OCI-LY7 (cell line): Measurements from ENCODE around the gene TTBK1. TPM values are rescaled to one million over a fixed set of nuclear protein-coding genes. Genes with fewer than 3 reads are reported as not detected.

Experiments
- BruUV-seq: library from RNA; stranded (reverse); fragments of 400-500 nt; replicated peaks from 2 replicates; lab custom pipeline; 2021; lab: Mats Ljungman, UMichigan
- CTCF ChIA-PET: fragments of 300-600 bp; sonication (Branson Sonifier 250); formaldehyde crosslinking; loops from one replicate; lab custom pipeline; 2022; ENCODE audit warnings: antibody characterized with exemption; ENCODE audit not compliant: unreplicated experiment; lab: Charles Lee
- POLR2A ChIA-PET: fragments of 300-600 bp; sonication (Branson Sonifier 250); formaldehyde crosslinking; loops from one replicate; lab custom pipeline; 2022; ENCODE audit warnings: antibody characterized with exemption; lab: Charles Lee
- DNase-seq: peaks from one replicate; pipeline ENCODE4 v3.0.0-alpha.2; 2015; ENCODE audit warnings: low spot score
- H2AFZ ChIP-seq: fragments of 200-600 bp; sonication (generic), shearing (Covaris generic); 2 replicates; pipeline ENCODE4 v1.6.1; 2014; ENCODE audit warnings: mild to moderate bottlenecking, antibody characterized with exemption, low read length, moderate library complexity
- H3K27ac ChIP-seq: fragments of 200-600 bp; sonication (generic); 2 replicates; pipeline ENCODE4 v1.5.1; 2014; ENCODE audit warnings: mixed run types, low read depth, mild to moderate bottlenecking, moderate library complexity, low read length, inconsistent platforms; ENCODE audit not compliant: poor library complexity, severe bottlenecking
- H3K36me3 ChIP-seq: fragments of 200-600 bp; sonication (generic); 2 replicates; pipeline ENCODE4 v1.6.1; 2014; ENCODE audit warnings: mild to moderate bottlenecking, antibody characterized with exemption, low read length, moderate library complexity, mixed read lengths; ENCODE audit not compliant: insufficient read depth
- H3K4me1 ChIP-seq: fragments of 200-600 bp; sonication (generic); 2 replicates; pipeline ENCODE4 v1.5.1; 2014; ENCODE audit warnings: mild to moderate bottlenecking, low read length; ENCODE audit not compliant: insufficient read depth, poor library complexity, severe bottlenecking
- H3K4me2 ChIP-seq: fragments of 200-600 bp; sonication (generic); 2 replicates; pipeline ENCODE4 v1.6.1; 2014; ENCODE audit warnings: mild to moderate bottlenecking, low read length
- H3K4me3 ChIP-seq: fragments of 200-600 bp; sonication (generic); 2 replicates; pipeline ENCODE4 v1.5.1; 2014; ENCODE audit warnings: mild to moderate bottlenecking, low read depth, low read length; ENCODE audit not compliant: poor library complexity, severe bottlenecking
- H3K79me2 ChIP-seq: fragments of 200-600 bp; sonication (generic); 2 replicates; pipeline ENCODE4 v1.6.1; 2016; ENCODE audit warnings: low read depth, mild to moderate bottlenecking, low read length, moderate library complexity, mixed read lengths; ENCODE audit not compliant: insufficient read depth
- H3K9me2 ChIP-seq: fragments of 200-600 bp; sonication (generic); 2 replicates; pipeline ENCODE4 v1.6.1; 2016; ENCODE audit warnings: mild to moderate bottlenecking, low read length, mixed read lengths; ENCODE audit not compliant: insufficient read depth
- H3K9me3 ChIP-seq: fragments of 200-600 bp; sonication (generic); 2 replicates; pipeline ENCODE4 v1.6.1; 2014; ENCODE audit warnings: mild to moderate bottlenecking, mixed run types, low read length, mixed read lengths
- H4K20me1 ChIP-seq: fragments of 200-600 bp; sonication (generic); 2 replicates; pipeline ENCODE4 v1.6.1; 2014; ENCODE audit warnings: mild to moderate bottlenecking, antibody characterized with exemption, low read length, moderate library complexity, mixed read lengths; ENCODE audit not compliant: insufficient read depth
- CTCF ChIP-seq: fragments of 200-600 bp; sonication (generic); conservative IDR thresholded peaks from 2 replicates; pipeline ENCODE4 v1.5.1; 2014; ENCODE audit warnings: mild to moderate bottlenecking, antibody characterized with exemption, low read length, moderate library complexity, mixed read lengths
- EZH2phosphoT487 ChIP-seq: fragments of 200-600 bp; sonication (generic); IDR thresholded peaks from 2 replicates; pipeline ENCODE4 v1.6.1; 2018; ENCODE audit warnings: low read depth, borderline replicate concordance, mild to moderate bottlenecking, mixed run types, antibody characterized with exemption, low read length, moderate library complexity, mixed read lengths
- intact Hi-C: fragments of 100-400 bp; cut with micrococcal nuclease; formaldehyde crosslinking; loops from one replicate; pipeline ENCODE4 v1.10.0; 2022; ENCODE audit not compliant: unreplicated experiment
- total RNA-seq, 2 experiments: library from RNA; depleted of rRNA in 1 of 2; stranded (reverse); fragments of >200 nt in 1 of 2; shearing (Covaris generic) in 1 of 2; gene quantifications; 2 replicates each; pipeline ENCODE4 v1.2.3, GENCODE V29; 2014 to 2022

The TTBK1 gene
- total RNA-seq, 2 experiments from 2014 or later: 0.35 to 1.7 TPM

- Histone ChIP-seq H3K9me2 (no peaks in the 10 kb centered on the region), H4K20me1 (no peaks in the 10 kb centered on the region), H3K4me1 (peaks cover 32% of the 10 kb centered on the region), H2AFZ (no peak overlapping the region), H3K36me3 (no peaks in the 10 kb centered on the region), H3K4me3 (no peak overlapping the region), H3K4me2 (no peak overlapping the region), H3K79me2 (no peaks in the 10 kb centered on the region), H3K27ac (no peak overlapping the region), H3K9me3 (no peaks in the 10 kb centered on the region)
- TF ChIP-seq EZH2phosphoT487 (no peak), CTCF (no peak)
- intact Hi-C loops: loop anchor here (5.0 kb wide), 2 partner anchors 60 to 110 kb away; no protein-coding TSS in a partner anchor
- POLR2A ChIA-PET: interaction anchor here (0.6 kb wide), 1 partner anchor 78 kb away, joined by 8 read pairs; no protein-coding TSS in a partner anchor
- CTCF ChIA-PET: no interaction called here
- BruUV-seq: no TSS peak
- DNase-seq: no peak
These were observed 28.7 kb downstream of the TTBK1 start for GRCh38 chr6:43271944-43272343.

- H4K20me1 ChIP-seq: no peaks in the 10 kb centered on the region
- TF ChIP-seq CTCF (no peak), EZH2phosphoT487 (no peak)
- no peak overlapping the region for H2AFZ ChIP-seq
- H3K79me2 ChIP-seq: no peaks in the 10 kb centered on the region
- no peaks in the 10 kb centered on the region for H3K9me3 ChIP-seq
- no TSS peak for BruUV-seq
- POLR2A ChIA-PET: no interaction called here
- no peak overlapping the region for H3K27ac ChIP-seq
- no peak for DNase-seq
- H3K4me3 ChIP-seq: no peak overlapping the region
- no peak overlapping the region for H3K4me2 ChIP-seq
- H3K4me1 ChIP-seq: peaks cover 32% of the 10 kb centered on the region
- CTCF ChIA-PET: no interaction called here
- no peaks in the 10 kb centered on the region for H3K36me3 ChIP-seq
- H3K9me2 ChIP-seq: no peaks in the 10 kb centered on the region
- intact Hi-C loops: loop anchor here (5.0 kb wide), 2 partner anchors 59 to 109 kb away; no protein-coding TSS in a partner anchor
These were observed 30.4 kb downstream of the TTBK1 start for GRCh38 chr6:43273707-43274106.

DNA sequence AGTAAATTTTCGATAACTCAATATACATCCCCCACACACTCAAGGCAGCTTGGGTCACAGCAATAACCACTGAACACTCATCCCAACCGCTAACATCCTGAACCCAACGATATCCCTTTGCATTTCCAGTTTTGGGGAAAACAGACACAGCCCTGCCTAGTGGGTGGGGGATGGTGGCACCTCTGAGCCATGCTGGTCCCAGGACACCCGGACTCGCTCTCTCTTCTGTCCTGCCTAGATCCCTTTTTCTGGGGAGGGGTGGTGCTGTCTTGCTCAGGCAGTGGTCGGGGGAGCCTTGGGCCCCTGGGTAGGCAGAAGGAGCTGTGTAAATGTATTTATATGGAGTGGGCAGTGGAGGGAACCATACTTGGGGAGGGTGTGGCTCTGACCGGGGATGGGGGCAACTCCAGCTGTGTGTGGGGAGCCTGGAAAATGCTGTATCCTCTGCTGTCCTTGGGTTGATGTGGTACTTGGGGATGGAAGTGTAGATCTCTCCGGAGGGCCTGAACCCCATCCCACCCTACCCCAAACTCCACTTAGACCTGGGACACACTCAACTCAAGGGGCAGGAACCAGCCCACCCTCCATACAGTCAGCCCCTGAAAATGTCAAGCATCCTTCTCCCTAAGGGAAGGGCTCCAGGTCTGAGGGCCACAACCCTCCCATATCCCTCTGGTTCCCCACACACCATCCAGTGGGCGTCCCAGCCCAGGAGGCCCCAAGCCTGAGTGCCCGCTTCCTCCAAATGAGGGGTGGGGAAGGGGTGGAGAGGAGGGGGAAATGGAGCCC lies 31.0 kb downstream of the TTBK1 start:
- Histone ChIP-seq H3K36me3 (no peaks in the 10 kb centered on the region), H3K9me3 (no peaks in the 10 kb centered on the region), H3K9me2 (no peaks in the 10 kb centered on the region), H4K20me1 (no peaks in the 10 kb centered on the region), H3K4me3 (no peak overlapping the region), H3K4me1 (peaks cover 28% of the 10 kb centered on the region), H3K4me2 (no peak overlapping the region), H3K27ac (no peak overlapping the region), H3K79me2 (no peaks in the 10 kb centered on the region), H2AFZ (no peak overlapping the region)
- DNase-seq: no peak
- no peak for TF ChIP-seq EZH2phosphoT487
- no peak for TF ChIP-seq CTCF
- POLR2A ChIA-PET: no interaction called here
- BruUV-seq: no TSS peak
- CTCF ChIA-PET: no interaction called here
- intact Hi-C loops: loop anchor here (5.0 kb wide), 2 partner anchors 58 to 108 kb away; no protein-coding TSS in a partner anchor
